MM.1S (cell line): ENCODE results near the gene SMOC2.

Experiments used
- EZH2 ChIP-seq: fragments of 300-600 bp; sonication (generic); optimal IDR thresholded peaks from 2 replicates; pipeline ENCODE3; 2017; ENCODE audit warnings: low read depth, mild to moderate bottlenecking, antibody characterized with exemption, low read length, mixed read lengths
- TF ChIP-seq, protein P1 (sequence below): fragments of 300-600 bp; sonication (generic); IDR thresholded peaks from 2 replicates; pipeline ENCODE4 v1.5.1; 2016; ENCODE audit warnings: antibody characterized with exemption, low read length, mixed read lengths

GRCh38 chr6:168612586-168612985 is 171.6 kb downstream of the SMOC2 start:
- TF ChIP-seq, protein P1, sequence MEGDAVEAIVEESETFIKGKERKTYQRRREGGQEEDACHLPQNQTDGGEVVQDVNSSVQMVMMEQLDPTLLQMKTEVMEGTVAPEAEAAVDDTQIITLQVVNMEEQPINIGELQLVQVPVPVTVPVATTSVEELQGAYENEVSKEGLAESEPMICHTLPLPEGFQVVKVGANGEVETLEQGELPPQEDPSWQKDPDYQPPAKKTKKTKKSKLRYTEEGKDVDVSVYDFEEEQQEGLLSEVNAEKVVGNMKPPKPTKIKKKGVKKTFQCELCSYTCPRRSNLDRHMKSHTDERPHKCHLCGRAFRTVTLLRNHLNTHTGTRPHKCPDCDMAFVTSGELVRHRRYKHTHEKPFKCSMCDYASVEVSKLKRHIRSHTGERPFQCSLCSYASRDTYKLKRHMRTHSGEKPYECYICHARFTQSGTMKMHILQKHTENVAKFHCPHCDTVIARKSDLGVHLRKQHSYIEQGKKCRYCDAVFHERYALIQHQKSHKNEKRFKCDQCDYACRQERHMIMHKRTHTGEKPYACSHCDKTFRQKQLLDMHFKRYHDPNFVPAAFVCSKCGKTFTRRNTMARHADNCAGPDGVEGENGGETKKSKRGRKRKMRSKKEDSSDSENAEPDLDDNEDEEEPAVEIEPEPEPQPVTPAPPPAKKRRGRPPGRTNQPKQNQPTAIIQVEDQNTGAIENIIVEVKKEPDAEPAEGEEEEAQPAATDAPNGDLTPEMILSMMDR: no peak
- no peak for TF ChIP-seq EZH2
